ENCODE data around the gene CCDC24.

CCDC24 gene

GRCh38 chr1:44000122-44000665 lies 8.8 kb downstream of the CCDC24 start:
- no peak for DNase-seq

- no peak for DNase-seq
These were observed 10.8 kb downstream of the CCDC24 start for GRCh38 chr1:44002165-44002564.

- DNase-seq, result no peak
These were observed 11.3 kb downstream of the CCDC24 start for GRCh38 chr1:44002606-44003157.

GRCh38 chr1:44008259-44008658 lies 16.9 kb downstream of the CCDC24 start:
- DNase-seq, result no peak

- no peak for DNase-seq
These were observed 19.6 kb downstream of the CCDC24 start for GRCh38 chr1:44010935-44011471.

GRCh38 chr1:44012404-44012803 lies 21.0 kb downstream of the CCDC24 start:
- no peak for DNase-seq

- no peak for DNase-seq
These were observed 21.7 kb downstream of the CCDC24 start for GRCh38 chr1:44012941-44013609.

- no peak for DNase-seq
These were observed 22.6 kb downstream of the CCDC24 start for GRCh38 chr1:44013949-44014348.

- DNase-seq, result no peak
These were observed 23.1 kb downstream of the CCDC24 start for GRCh38 chr1:44014365-44015104.

GRCh38 chr1:44015206-44015605 lies 23.8 kb downstream of the CCDC24 start:
- DNase-seq, result no peak

GRCh38 chr1:44016041-44016889 lies 24.9 kb downstream of the CCDC24 start:
- DNase-seq, result no peak

- DNase-seq, result no peak
These were observed 25.5 kb downstream of the CCDC24 start for GRCh38 chr1:44016890-44017400.

GRCh38 chr1:44019466-44019948 lies 28.1 kb downstream of the CCDC24 start:
- no peak for DNase-seq

- no peak for DNase-seq
These were observed 29.1 kb downstream of the CCDC24 start for GRCh38 chr1:44020464-44020863.

GRCh38 chr1:44021156-44021555 lies 29.8 kb downstream of the CCDC24 start:
- DNase-seq, result no peak

- no peak for DNase-seq
These were observed 30.4 kb downstream of the CCDC24 start for GRCh38 chr1:44021581-44022321.

- no peak for DNase-seq
These were observed 32.9 kb downstream of the CCDC24 start for GRCh38 chr1:44024031-44024902.

- no peak for DNase-seq
These were observed 33.6 kb downstream of the CCDC24 start for GRCh38 chr1:44024903-44025525.

- DNase-seq, result peak; percentile 30
These were observed 34.4 kb downstream of the CCDC24 start for GRCh38 chr1:44025816-44026215.

- DNase-seq, result no peak
These were observed 35.9 kb downstream of the CCDC24 start for GRCh38 chr1:44027320-44027719.
